H1 (cell line): ENCODE measurements around the gene MAGIX. TPM values are rescaled to one million over a fixed set of nuclear protein-coding genes. Genes with fewer than 3 reads are reported as not detected.

Experiments
- CTCF ChIA-PET: fragments of 300-600 bp; sonication (Branson Sonifier 250); formaldehyde crosslinking; loops from one replicate; lab custom pipeline; 2021; ENCODE audit not compliant: partially characterized antibody; lab: Charles Lee
- POLR2A ChIA-PET: fragments of 300-600 bp; sonication (Branson Sonifier 250); formaldehyde crosslinking; loops from one replicate; lab custom pipeline; 2021; ENCODE audit warnings: inconsistent platforms; ENCODE audit not compliant: partially characterized antibody; lab: Charles Lee
- DNase-seq, 2 experiments: peaks; one replicate each; pipeline versions ENCODE4 v3.0.0 to v3.0.0-alpha.2; 2010 to 2022; ENCODE audit warnings: low spot score in 2 of 2, low read depth in 1 of 2, mixed read lengths in 1 of 2
- FAIRE-seq: peaks from 2 replicates; lab custom pipeline; 2011; peaks lifted over from hg19 to GRCh38; lab: Jason Lieb, UNC
- H2AFZ ChIP-seq: 2 replicates; pipeline ENCODE4 v1.8.1; 2012; ENCODE audit warnings: low read length, inconsistent platforms
- H2AK5ac ChIP-seq: 2 replicates; pipeline ENCODE4 v1.6.1; 2013; ENCODE audit warnings: low read depth, low read length
- H2BK120ac ChIP-seq: replicated peaks from 2 replicates; pipeline ENCODE3; 2013; ENCODE audit warnings: low read depth, low read length, inconsistent platforms
- H2BK12ac ChIP-seq: 2 replicates; pipeline ENCODE4 v1.6.1; 2013; ENCODE audit warnings: low read depth, low read length
- H2BK15ac ChIP-seq: 2 replicates; pipeline ENCODE4 v1.6.1; 2013; ENCODE audit warnings: low read length
- H2BK20ac ChIP-seq: 2 replicates; pipeline ENCODE4 v1.6.1; 2013; ENCODE audit warnings: low read length
- H2BK5ac ChIP-seq: 2 replicates; pipeline ENCODE4 v1.6.1; 2013; ENCODE audit warnings: low read depth, low read length
- H3K14ac ChIP-seq: 2 replicates; pipeline ENCODE4 v1.6.1; 2013; ENCODE audit warnings: inconsistent platforms; ENCODE audit not compliant: insufficient read length
- H3K18ac ChIP-seq: 2 replicates; pipeline ENCODE4 v1.6.1; 2013; ENCODE audit warnings: low read length; ENCODE audit errors: extremely low read depth
- H3K23ac ChIP-seq: 2 replicates; pipeline ENCODE4 v1.6.1; 2013; ENCODE audit warnings: inconsistent platforms; ENCODE audit not compliant: insufficient read length
- H3K23me2 ChIP-seq: 2 replicates; pipeline ENCODE4 v1.6.1; 2013; ENCODE audit warnings: low read depth, low read length
- H3K27ac ChIP-seq: 2 replicates; pipeline ENCODE4 v1.6.1; 2011; ENCODE audit warnings: low read depth, low read length, inconsistent platforms
- H3K27me3 ChIP-seq, 4 experiments: replicated peaks in 1 of 4; 1 replicate in 1 of 4; 2 replicates in 3 of 4; pipeline versions ENCODE4 v1.6.1 to v1.8.1; 2011 to 2013; ENCODE audit warnings: low read length in 3 of 4, mild to moderate bottlenecking in 3 of 4, inconsistent platforms in 2 of 4, mixed read lengths in 2 of 4, moderate library complexity in 1 of 4; ENCODE audit not compliant: control insufficient read depth in 3 of 4, insufficient read depth in 3 of 4; ENCODE audit errors: extremely low read depth in 1 of 4
- H3K36me3 ChIP-seq, 4 experiments: 2 replicates each; pipeline versions ENCODE4 v1.6.1 to v1.8.1; 2011 to 2013; ENCODE audit warnings: mild to moderate bottlenecking in 4 of 4, low read length in 3 of 4, moderate library complexity in 2 of 4, control low read depth in 1 of 4, inconsistent platforms in 1 of 4; ENCODE audit not compliant: insufficient read depth in 4 of 4, control insufficient read depth in 2 of 4
- H3K4ac ChIP-seq: replicated peaks from 2 replicates; pipeline ENCODE3; 2013; ENCODE audit warnings: low read length, low read depth, mixed read lengths, inconsistent platforms; ENCODE audit not compliant: insufficient read length
- H3K4me1 ChIP-seq, 4 experiments: replicated peaks in 1 of 4; 1 replicate in 1 of 4; 2 replicates in 3 of 4; pipeline versions ENCODE4 v1.6.1 to v1.8.1; 2011 to 2013; ENCODE audit warnings: low read length in 3 of 4, inconsistent platforms in 2 of 4, mixed read lengths in 1 of 4; ENCODE audit not compliant: insufficient read depth in 4 of 4, control insufficient read depth in 3 of 4
- H3K4me2 ChIP-seq, 2 experiments: 2 replicates each; pipeline versions ENCODE4 v1.6.1 to v1.8.1; 2011 to 2013; ENCODE audit warnings: low read depth in 2 of 2, low read length in 2 of 2, control low read depth in 1 of 2, inconsistent platforms in 1 of 2, mild to moderate bottlenecking in 1 of 2; ENCODE audit not compliant: insufficient read depth in 1 of 2
- H3K4me3 ChIP-seq, 4 experiments: fragments of 200-600, 300-600 bp in 1 of 4; sonication (generic), shearing (Covaris generic), sonication (Bioruptor Twin) in 1 of 4; 2 replicates each; pipeline versions ENCODE4 v1.5.1 to v1.8.1; 2011 to 2016; ENCODE audit warnings: low read length in 4 of 4, low read depth in 3 of 4, control low read depth in 2 of 4, inconsistent platforms in 2 of 4, mild to moderate bottlenecking in 2 of 4, mixed read lengths in 1 of 4, moderate library complexity in 1 of 4; ENCODE audit not compliant: insufficient read depth in 2 of 4; ENCODE audit errors: extremely low read depth in 1 of 4
- H3K56ac ChIP-seq: replicated peaks from 2 replicates; pipeline ENCODE3; 2013; ENCODE audit warnings: low read depth, mild to moderate bottlenecking, mixed read lengths, low read length, inconsistent platforms; ENCODE audit not compliant: insufficient read length
- H3K79me1 ChIP-seq: 2 replicates; pipeline ENCODE4 v1.6.1; 2013; ENCODE audit warnings: low read depth, low read length, control low read depth
- H3K79me2 ChIP-seq, 2 experiments: 2 replicates each; pipeline versions ENCODE4 v1.6.1 to v1.8.1; 2012 to 2013; ENCODE audit warnings: low read length in 2 of 2, mild to moderate bottlenecking in 2 of 2, inconsistent platforms in 1 of 2; ENCODE audit not compliant: insufficient read depth in 2 of 2, control insufficient read depth in 1 of 2
- H3K9ac ChIP-seq, 4 experiments: replicated peaks in 1 of 4; 1 replicate in 1 of 4; 2 replicates in 3 of 4; pipeline versions ENCODE4 v1.6.1 to v1.8.1; 2011 to 2013; ENCODE audit warnings: low read depth in 3 of 4, low read length in 3 of 4, control low read depth in 2 of 4, mild to moderate bottlenecking in 2 of 4, moderate library complexity in 2 of 4, inconsistent platforms in 1 of 4; ENCODE audit errors: extremely low read depth in 1 of 4
- H3K9me3 ChIP-seq, 2 experiments: 2 replicates each; pipeline versions ENCODE4 v1.6.1 to v1.8.1; 2012 to 2013; ENCODE audit warnings: mild to moderate bottlenecking in 2 of 2, moderate library complexity in 2 of 2, control low read depth in 1 of 2, inconsistent platforms in 1 of 2, low read depth in 1 of 2, low read length in 1 of 2, mixed read lengths in 1 of 2; ENCODE audit not compliant: insufficient read depth in 2 of 2
- H4K20me1 ChIP-seq, 2 experiments: replicated peaks in 1 of 2; 2 replicates each; pipeline versions ENCODE3 to v1.8.1; 2011 to 2013; ENCODE audit warnings: inconsistent platforms in 2 of 2, low read length in 2 of 2, mild to moderate bottlenecking in 1 of 2; ENCODE audit not compliant: insufficient read depth in 2 of 2, control insufficient read depth in 1 of 2
- H4K5ac ChIP-seq: 2 replicates; pipeline ENCODE4 v1.6.1; 2013; ENCODE audit warnings: low read length, low read depth, mixed read lengths, inconsistent platforms; ENCODE audit not compliant: insufficient read length
- H4K8ac ChIP-seq: 2 replicates; pipeline ENCODE4 v1.8.0; 2013; ENCODE audit warnings: mild to moderate bottlenecking, moderate library complexity, low read length, inconsistent platforms; ENCODE audit not compliant: insufficient read depth; ENCODE audit errors: extremely low read depth
- H4K91ac ChIP-seq: replicated peaks from 2 replicates; pipeline ENCODE3; 2013; ENCODE audit warnings: low read length, mixed read lengths, inconsistent platforms; ENCODE audit not compliant: insufficient read length
- ASH2L ChIP-seq: fragments of 200-600, 300-600 bp; sonication (generic); IDR thresholded peaks from one replicate; pipeline ENCODE4 v1.7.1; 2017; ENCODE audit warnings: low read length
- CBX5 ChIP-seq: fragments of 300-800, 300-1000 bp; sonication (generic); IDR thresholded peaks from 2 replicates; pipeline ENCODE4 v1.7.1; 2016; ENCODE audit warnings: antibody characterized with exemption, low read length, low read depth
- RNF2 ChIP-seq: fragments of 200-900, 300-1000 bp; sonication (generic); IDR thresholded peaks from 2 replicates; pipeline ENCODE4 v1.7.1; 2016; ENCODE audit warnings: borderline replicate concordance, low read depth, mild to moderate bottlenecking, antibody characterized with exemption, low read length; ENCODE audit not compliant: poor library complexity, severe bottlenecking; ENCODE audit errors: missing control alignments
- SUZ12 ChIP-seq: fragments of 200-600 bp; sonication (generic); IDR thresholded peaks from 2 replicates; pipeline ENCODE4 v1.6.1; 2012; ENCODE audit warnings: mild to moderate bottlenecking, inconsistent platforms, low read length, moderate library complexity, mixed read lengths
- WGBS, 2 experiments: shearing (Covaris generic) in 1 of 2; methylation state at CpG; one replicate each; pipeline versions ENCODE4 v1.1.6 to v1.1.7; 2013 to 2015; ENCODE audit warnings: low lambda C conversion rate in 2 of 2, mixed read lengths in 2 of 2, inconsistent platforms in 1 of 2, low coverage in 1 of 2, missing lambda C conversion rate in 1 of 2; ENCODE audit not compliant: insufficient replicate concordance in 2 of 2, insufficient coverage in 1 of 2, insufficient read length in 1 of 2; ENCODE audit errors: extremely low coverage in 1 of 2, missing lambda C conversion rate in 1 of 2; 5-methylcytosine and 5-hydroxymethylcytosine counted together
- polyA plus RNA-seq, 7 experiments: library from polyadenylated mRNA; depleted of rRNA in 3 of 7; stranded (reverse) in 5 of 7; unstranded in 2 of 7; fragments of >200 nt in 5 of 7; fragments of 200-250 nt in 2 of 7; gene quantifications; 1 replicate in 5 of 7; 2 replicates in 1 of 7; 4 replicates in 1 of 7; pipeline versions ENCODE4 v1.2.1 to v1.2.3, GENCODE V29; 2011 to 2013; ENCODE audit warnings: missing spikeins in 2 of 7, mixed read lengths in 2 of 7
- total RNA-seq: library from RNA; stranded (reverse); fragmentation: NEBNext Ultra II Directional; extraction: Animal tissue kit (Norgen Biotek cat#: 25700); gene quantifications from 2 replicates; pipeline ENCODE4 v1.2.1, GENCODE V29; 2021

MAGIX gene
- total and polyA plus RNA-seq, 2 of the 8 experiments (the other 6 are each of a cell fraction or from before 2014, with no cell fraction given) = 0.37 to 1.1 TPM

DNA sequence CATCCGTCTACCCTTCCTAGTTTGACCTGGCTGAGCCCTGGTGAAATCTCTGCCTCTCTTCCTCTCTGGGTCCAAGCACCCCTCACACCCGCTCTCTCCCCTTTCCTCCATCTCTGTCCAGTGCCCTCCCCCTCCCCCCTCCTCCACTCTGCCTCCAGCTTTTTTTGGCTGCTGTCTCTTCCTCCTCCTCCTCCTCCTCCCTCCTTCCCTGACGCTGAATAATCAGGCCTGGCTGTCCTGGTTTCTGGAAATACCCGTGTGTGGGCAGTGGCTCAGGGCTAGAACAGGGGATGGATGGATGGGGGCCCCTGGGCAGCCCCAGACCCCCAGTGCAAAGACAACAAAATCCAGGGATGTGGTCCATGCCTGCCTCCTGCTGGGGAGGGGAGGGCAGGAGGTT lies 42.2 kb downstream of the MAGIX start:
- no peak overlapping the region for H3K4ac ChIP-seq
- peaks cover 0 to 12% (median 5%) of the 10 kb centered on the region in 4 experiments; a peak in 3 of 7 replicates for H3K4me1 ChIP-seq
- no peak overlapping the region for H2BK12ac ChIP-seq
- no peak overlapping the region for H3K4me2 ChIP-seq
- no peaks in the 10 kb centered on the region for H3K36me3 ChIP-seq
- H3K27ac ChIP-seq = no peak overlapping the region
- FAIRE-seq = no peak
- no peak overlapping the region for H3K4me3 ChIP-seq
- no peak overlapping the region for H3K23ac ChIP-seq
- H3K79me2 ChIP-seq = no peaks in the 10 kb centered on the region
- H4K8ac ChIP-seq = no peak overlapping the region
- H3K56ac ChIP-seq = no peak overlapping the region
- no peaks in the 10 kb centered on the region for H3K9me3 ChIP-seq
- POLR2A ChIA-PET = interaction anchor here (1.0 kb wide), 1 partner anchor 12 kb away, joined by 4 read pairs; no protein-coding TSS in a partner anchor
- no peak overlapping the region for H3K14ac ChIP-seq
- H3K23me2 ChIP-seq = no peaks in the 10 kb centered on the region
- no peak for DNase-seq
- 60% methylated on average over 1 of the region's 4 CpGs; no CpG with 5 or more reads in 1 of the 2 experiments for WGBS, 2 experiments
- no peaks in the 10 kb centered on the region for H3K79me1 ChIP-seq
- no peak overlapping the region for H3K18ac ChIP-seq
- no peak overlapping the region for H2AFZ ChIP-seq
- H3K27me3 ChIP-seq = no peaks in the 10 kb centered on the region
- no peak overlapping the region for H4K91ac ChIP-seq
- H2BK120ac ChIP-seq = no peak overlapping the region
- H2BK5ac ChIP-seq = no peak overlapping the region
- H2BK20ac ChIP-seq = no peak overlapping the region
- CTCF ChIA-PET = interaction anchor here (0.6 to 1.2 kb wide), 3 partner anchors 38 to 264 kb away, joined by 3 read pairs; no protein-coding TSS in a partner anchor
- H3K9ac ChIP-seq = no peak overlapping the region
- no peak overlapping the region for H2BK15ac ChIP-seq
- no peak overlapping the region for H2AK5ac ChIP-seq
- H4K20me1 ChIP-seq = no peaks in the 10 kb centered on the region
- H4K5ac ChIP-seq = no peak overlapping the region
- TF ChIP-seq RNF2 (no peak), CBX5 (no peak), SUZ12 (no peak), ASH2L (no peak)
